Activated CD4-positive, alpha-beta T cell treated with anti-CD3 and anti-CD28 coated beads, Interleukin-10, Interleukin-2, amounts not matched to agents 100 ng/mL and 50 ng/mL, durations not matched to agents 16 hours and 8 hours (primary cell): ENCODE data around the gene BRCA2.
"Not testable (repeated sequence)": the region's sequence is repeated elsewhere in the genome, so short reads cannot be mapped to it uniquely, and the experiment has no call there.

ENCODE experiments used
- DNase-seq: peaks from one replicate; pipeline ENCODE4 v3.0.0-alpha.2; 2020

Gene BRCA2

GRCh38 chr13:32310134-32310706, 5.1 kb upstream of the BRCA2 start:
- DNase-seq: peak; percentile 65

- no peak for DNase-seq
Measured at GRCh38 chr13:32311188-32311897, 4.0 kb upstream of the BRCA2 start.

- DNase-seq: peak; percentile 76
Measured at GRCh38 chr13:32314271-32315237, 754 bp upstream of the BRCA2 start.

GRCh38 chr13:32316028-32316339, 676 bp downstream of the BRCA2 start:
- DNase-seq: no peak

- DNase-seq: no peak
Measured at GRCh38 chr13:32316501-32316900, 1.2 kb downstream of the BRCA2 start.

GRCh38 chr13:32317716-32318465, 2.6 kb downstream of the BRCA2 start:
- DNase-seq: no peak

- DNase-seq: no peak
Measured at GRCh38 chr13:32320528-32320927, 5.2 kb downstream of the BRCA2 start.

GRCh38 chr13:32323912-32324311, 8.6 kb downstream of the BRCA2 start:
- no peak for DNase-seq

GRCh38 chr13:32330441-32330840, 15.1 kb downstream of the BRCA2 start:
- no peak for DNase-seq

- no peak for DNase-seq
Measured at GRCh38 chr13:32334671-32335070, 19.4 kb downstream of the BRCA2 start.

- DNase-seq: no peak
Measured at GRCh38 chr13:32340914-32341313, 25.6 kb downstream of the BRCA2 start.

GRCh38 chr13:32347651-32348050, 32.3 kb downstream of the BRCA2 start:
- DNase-seq: no peak

GRCh38 chr13:32350839-32351441, 35.6 kb downstream of the BRCA2 start:
- DNase-seq: peak; percentile 3

GRCh38 chr13:32354040-32354439, 38.7 kb downstream of the BRCA2 start:
- DNase-seq: no peak

GRCh38 chr13:32355935-32356334, 40.6 kb downstream of the BRCA2 start:
- not testable (repeated sequence) for DNase-seq

GRCh38 chr13:32362574-32362973, 47.3 kb downstream of the BRCA2 start:
- DNase-seq: no peak

- DNase-seq: no peak
Measured at GRCh38 chr13:32370805-32371204, 55.5 kb downstream of the BRCA2 start.

- DNase-seq: no peak
Measured at GRCh38 chr13:32376642-32377415, 61.5 kb downstream of the BRCA2 start.

- DNase-seq: no peak
Measured at GRCh38 chr13:32378012-32378411, 62.7 kb downstream of the BRCA2 start.

- peak; percentile 16 for DNase-seq
Measured at GRCh38 chr13:32381539-32381938, 66.2 kb downstream of the BRCA2 start.

- no peak for DNase-seq
Measured at GRCh38 chr13:32383836-32384618, 68.7 kb downstream of the BRCA2 start.
